Activated CD8-positive, alpha-beta memory T cell treated with anti-CD3 and anti-CD28 coated beads, Interleukin-2, amount 10 ng/mL, durations not matched to agents 7 days and 5 days (primary cell): Measurements from ENCODE around the gene DACT2. TPM values are rescaled to one million over a fixed set of nuclear protein-coding genes. Genes with fewer than 3 reads are reported as not detected.
"Not testable (repeated sequence)": the region's sequence is repeated elsewhere in the genome, so short reads cannot be mapped to it uniquely, and the experiment has no call there.

Experiments used
- ATAC-seq: fragments of 150-1000 bp; cut with Tn5 transposase; one replicate; pipeline ENCODE4 v1.10.0; 2021; ENCODE audit warnings: moderate library complexity
- CTCF ChIA-PET: fragments of 350-600 bp; sonication (Branson Sonifier 250); formaldehyde crosslinking; loops from one replicate; lab custom pipeline; 2021; ENCODE audit warnings: antibody characterized with exemption; lab: Charles Lee
- DNase-seq: peaks from one replicate; pipeline ENCODE4 v3.0.0-alpha.2; 2020
- H3K27ac Mint-ChIP-seq: one replicate; pipeline ENCODE4 v1.8.0; 2021; ENCODE audit warnings: mild to moderate bottlenecking, mixed read lengths
- H3K27me3 Mint-ChIP-seq: one replicate; pipeline ENCODE4 v1.8.0; 2021; ENCODE audit warnings: mixed read lengths
- H3K36me3 Mint-ChIP-seq: one replicate; pipeline ENCODE4 v1.8.0; 2021; ENCODE audit warnings: mild to moderate bottlenecking, mixed read lengths
- H3K4me1 Mint-ChIP-seq: one replicate; pipeline ENCODE4 v1.8.0; 2021; ENCODE audit warnings: mixed read lengths
- H3K4me3 Mint-ChIP-seq: one replicate; pipeline ENCODE4 v1.8.0; 2021; ENCODE audit warnings: mild to moderate bottlenecking, moderate library complexity, mixed read lengths
- H3K9me3 Mint-ChIP-seq: one replicate; pipeline ENCODE4 v1.8.0; 2022; ENCODE audit warnings: low read depth, mixed read lengths
- total RNA-seq, 2 experiments: library from RNA; stranded (reverse); gene quantifications; one replicate each; pipeline ENCODE4 v1.2.3, GENCODE V29; 2021

The DACT2 gene
- total RNA-seq, 2 experiments from 2014 or later = 0.91 TPM; not detected in 1

- no peak for DNase-seq
- no peaks in the 10 kb centered on the region for H3K4me1 Mint-ChIP-seq
- H3K36me3 Mint-ChIP-seq = no peaks in the 10 kb centered on the region
- peaks cover 2% of the 10 kb centered on the region for H3K27me3 Mint-ChIP-seq
- CTCF ChIA-PET = interaction anchor here (0.9 kb wide), 1 partner anchor 8 kb away, joined by 3 read pairs; no protein-coding TSS in a partner anchor
- ATAC-seq = no peak
- H3K27ac Mint-ChIP-seq = no peak overlapping the region
- no peak overlapping the region for H3K4me3 Mint-ChIP-seq
- H3K9me3 Mint-ChIP-seq = peaks cover 6% of the 10 kb centered on the region
Measured at GRCh38 chr6:168273441-168274036, 46.0 kb downstream of the DACT2 start.

GRCh38 chr6:168272415-168273325 lies 46.9 kb downstream of the DACT2 start:
- Mint-ChIP-seq H3K4me3 (no peak overlapping the region), H3K27ac (no peak overlapping the region), H3K36me3 (no peaks in the 10 kb centered on the region), H3K27me3 (peaks cover 2% of the 10 kb centered on the region), H3K9me3 (peaks cover 3% of the 10 kb centered on the region), H3K4me1 (no peaks in the 10 kb centered on the region)
- DNase-seq (no peak), ATAC-seq (no peak)
- CTCF ChIA-PET = interaction anchor here (0.9 kb wide), 1 partner anchor 7 kb away, joined by 3 read pairs; no protein-coding TSS in a partner anchor

GRCh38 chr6:168270274-168271172 lies 49.1 kb downstream of the DACT2 start:
- Mint-ChIP-seq H3K9me3 (peaks cover 3% of the 10 kb centered on the region), H3K36me3 (no peaks in the 10 kb centered on the region), H3K4me1 (no peaks in the 10 kb centered on the region), H3K4me3 (no peak overlapping the region), H3K27ac (no peak overlapping the region), H3K27me3 (peaks cover 2% of the 10 kb centered on the region)
- CTCF ChIA-PET = no interaction called here
- no peak for DNase-seq
- no peak for ATAC-seq

- CTCF ChIA-PET = no interaction called here
- H3K9me3 Mint-ChIP-seq = peaks cover 3% of the 10 kb centered on the region
- H3K4me3 Mint-ChIP-seq = no peak overlapping the region
- DNase-seq (no peak), ATAC-seq (no peak)
- no peaks in the 10 kb centered on the region for H3K36me3 Mint-ChIP-seq
- H3K27ac Mint-ChIP-seq = no peak overlapping the region
- H3K4me1 Mint-ChIP-seq = no peaks in the 10 kb centered on the region
- peaks cover 2% of the 10 kb centered on the region for H3K27me3 Mint-ChIP-seq
Measured at GRCh38 chr6:168269455-168270243, 49.9 kb downstream of the DACT2 start.

- H3K4me3 Mint-ChIP-seq = no peak overlapping the region
- no peak for DNase-seq
- H3K9me3 Mint-ChIP-seq = peaks cover 3% of the 10 kb centered on the region
- CTCF ChIA-PET = no interaction called here
- no peak overlapping the region for H3K27ac Mint-ChIP-seq
- no peaks in the 10 kb centered on the region for H3K36me3 Mint-ChIP-seq
- H3K4me1 Mint-ChIP-seq = no peaks in the 10 kb centered on the region
- peaks cover 2% of the 10 kb centered on the region for H3K27me3 Mint-ChIP-seq
- no peak for ATAC-seq
Measured at GRCh38 chr6:168268755-168269154, 50.8 kb downstream of the DACT2 start.

GRCh38 chr6:168267779-168268178 lies 51.8 kb downstream of the DACT2 start:
- ATAC-seq, H3K4me1 Mint-ChIP-seq, CTCF ChIA-PET, H3K4me3 Mint-ChIP-seq, H3K27me3 Mint-ChIP-seq, H3K27ac Mint-ChIP-seq, DNase-seq, H3K9me3 Mint-ChIP-seq, H3K36me3 Mint-ChIP-seq: not testable (repeated sequence)

- no peak for ATAC-seq
- Mint-ChIP-seq H3K9me3 (peaks cover 3% of the 10 kb centered on the region), H3K27ac (no peak overlapping the region), H3K27me3 (no peaks in the 10 kb centered on the region), H3K36me3 (no peaks in the 10 kb centered on the region), H3K4me1 (no peaks in the 10 kb centered on the region), H3K4me3 (no peak overlapping the region)
- no peak for DNase-seq
- CTCF ChIA-PET = interaction anchor here (0.8 kb wide), 1 partner anchor 7 kb away, joined by 3 read pairs; no protein-coding TSS in a partner anchor
Measured at GRCh38 chr6:168265827-168266815, 53.5 kb downstream of the DACT2 start.

- no peaks in the 10 kb centered on the region for H3K4me1 Mint-ChIP-seq
- H3K27ac Mint-ChIP-seq = no peak overlapping the region
- no peak overlapping the region for H3K4me3 Mint-ChIP-seq
- H3K27me3 Mint-ChIP-seq = no peaks in the 10 kb centered on the region
- CTCF ChIA-PET = interaction anchor here (0.8 kb wide), 1 partner anchor 8 kb away, joined by 3 read pairs; no protein-coding TSS in a partner anchor
- DNase-seq = no peak
- ATAC-seq = no peak
- H3K9me3 Mint-ChIP-seq = peaks cover 2% of the 10 kb centered on the region
- H3K36me3 Mint-ChIP-seq = no peaks in the 10 kb centered on the region
Measured at GRCh38 chr6:168265394-168265793, 54.2 kb downstream of the DACT2 start.

GRCh38 chr6:168264593-168265335 lies 54.8 kb downstream of the DACT2 start:
- DNase-seq = no peak
- Mint-ChIP-seq H3K4me3 (no peak overlapping the region), H3K9me3 (no peaks in the 10 kb centered on the region), H3K27me3 (no peaks in the 10 kb centered on the region), H3K4me1 (no peaks in the 10 kb centered on the region), H3K27ac (no peak overlapping the region), H3K36me3 (no peaks in the 10 kb centered on the region)
- ATAC-seq = no peak
- CTCF ChIA-PET = interaction anchor here (0.8 kb wide), 1 partner anchor 9 kb away, joined by 3 read pairs; no protein-coding TSS in a partner anchor

- CTCF ChIA-PET = no interaction called here
- Mint-ChIP-seq H3K4me3 (no peak overlapping the region), H3K36me3 (no peaks in the 10 kb centered on the region), H3K27me3 (no peaks in the 10 kb centered on the region), H3K9me3 (no peaks in the 10 kb centered on the region), H3K27ac (no peak overlapping the region), H3K4me1 (no peaks in the 10 kb centered on the region)
- ATAC-seq (no peak), DNase-seq (no peak)
Measured at GRCh38 chr6:168263351-168263905, 56.1 kb downstream of the DACT2 start.

GRCh38 chr6:168261234-168261633 lies 58.3 kb downstream of the DACT2 start:
- Mint-ChIP-seq H3K4me1 (no peaks in the 10 kb centered on the region), H3K4me3 (no peak overlapping the region), H3K27ac (no peak overlapping the region), H3K27me3 (no peaks in the 10 kb centered on the region), H3K9me3 (no peaks in the 10 kb centered on the region), H3K36me3 (no peaks in the 10 kb centered on the region)
- DNase-seq (no peak), ATAC-seq (no peak)
- CTCF ChIA-PET = no interaction called here
